Measurements from ENCODE around the gene CHIC1.

- TF ChIP-seq CTCF (IDR thresholded peaks at IDR 0.05) (no peak), POLR2A (IDR thresholded peaks at IDR 0.05; ENCODE audit: low read depth) (no peak), POLR2AphosphoS5 (IDR thresholded peaks at IDR 0.05) (no peak)
Measured at GRCh38 chrX:73525928-73526690, 36.9 kb upstream of the CHIC1 start.
